Transverse colon (tissue), 4 donors: ENCODE measurements around the gene FOXN4.

ENCODE experiments used
- CTCF ChIP-seq, 5 experiments: fragments of 200-600 bp in 3 of 5; fragments of 450-650 bp in 2 of 5; sonication (generic) in 3 of 5; IDR thresholded peaks; 1 replicate in 2 of 5; 2 replicates in 3 of 5; pipeline ENCODE4 v1.5.1; 2016 to 2017; ENCODE audit warnings: antibody characterized with exemption in 5 of 5, inconsistent platforms in 3 of 5, mild to moderate bottlenecking in 2 of 5, moderate library complexity in 1 of 5
- EP300 ChIP-seq: sonication (generic); formaldehyde crosslinking; IDR thresholded peaks from one replicate; pipeline ENCODE4 v1.6.1; 2017; ENCODE audit warnings: antibody characterized with exemption, low read depth
- POLR2A ChIP-seq: fragments of 450-650 bp; IDR thresholded peaks from one replicate; pipeline ENCODE4 v1.6.1; 2016; ENCODE audit warnings: antibody characterized with exemption, mild to moderate bottlenecking, moderate library complexity
- POLR2AphosphoS5 ChIP-seq, 3 donors: sonication (generic); formaldehyde crosslinking; IDR thresholded peaks; one replicate each; pipeline ENCODE4 v1.6.1; 2016; ENCODE audit warnings: antibody characterized with exemption in 3 of 3

GRCh38 chr12:109256011-109256410 lies 53.1 kb downstream of the FOXN4 start:
- TF ChIP-seq CTCF (IDR thresholded peaks at IDR 0.05) (no peak), EP300 (no peak), POLR2AphosphoS5 (IDR thresholded peaks at IDR 0.05) (no peak), POLR2A (no peak)
